H9 (cell line): Measurements from ENCODE around the gene DBI. TPM values are rescaled to one million over a fixed set of nuclear protein-coding genes. Genes with fewer than 3 reads are reported as not detected.

Source experiments
- DNase-seq: peaks from one replicate; pipeline ENCODE4 v3.0.0-alpha.2; 2017
- H2AFZ ChIP-seq: one replicate; pipeline ENCODE4 v1.6.1; 2013; ENCODE audit warnings: mild to moderate bottlenecking, low read length, control low read depth, moderate library complexity
- H2AK5ac ChIP-seq: 2 replicates; pipeline ENCODE4 v1.6.1; 2013; ENCODE audit warnings: low read length, control low read depth, mixed read lengths; ENCODE audit not compliant: insufficient read length
- H2BK120ac ChIP-seq: one replicate; pipeline ENCODE4 v1.6.1; 2013; ENCODE audit warnings: low read depth, mild to moderate bottlenecking, low read length, control low read depth, inconsistent platforms; ENCODE audit not compliant: poor library complexity, severe bottlenecking
- H2BK12ac ChIP-seq: 2 replicates; pipeline ENCODE4 v1.6.1; 2013; ENCODE audit warnings: low read length, control low read depth, mixed read lengths, low read depth; ENCODE audit not compliant: insufficient read length
- H2BK15ac ChIP-seq: 2 replicates; pipeline ENCODE4 v1.6.1; 2013; ENCODE audit warnings: low read depth, low read length, control low read depth
- H2BK20ac ChIP-seq: one replicate; pipeline ENCODE4 v1.6.1; 2013; ENCODE audit warnings: low read depth, mild to moderate bottlenecking, low read length, control low read depth, inconsistent platforms; ENCODE audit not compliant: poor library complexity, severe bottlenecking
- H2BK5ac ChIP-seq: 2 replicates; pipeline ENCODE4 v1.6.1; 2013; ENCODE audit warnings: low read length, control low read depth, mixed read lengths; ENCODE audit not compliant: insufficient read length
- H3K14ac ChIP-seq: 2 replicates; pipeline ENCODE4 v1.6.1; 2013; ENCODE audit warnings: low read length, control low read depth; ENCODE audit not compliant: insufficient read depth
- H3K18ac ChIP-seq: 2 replicates; pipeline ENCODE4 v1.6.1; 2013; ENCODE audit warnings: low read depth, mild to moderate bottlenecking, mixed read lengths, low read length, control low read depth; ENCODE audit not compliant: insufficient read length
- H3K23ac ChIP-seq: 2 replicates; pipeline ENCODE4 v1.6.1; 2013; ENCODE audit warnings: low read length, control low read depth, mixed read lengths, low read depth; ENCODE audit not compliant: insufficient read length
- H3K23me2 ChIP-seq: 2 replicates; pipeline ENCODE4 v1.6.1; 2013; ENCODE audit warnings: low read depth, mild to moderate bottlenecking, mixed read lengths, low read length, control low read depth; ENCODE audit not compliant: insufficient read length, poor library complexity, severe bottlenecking
- H3K27ac ChIP-seq: 2 replicates; pipeline ENCODE4 v1.5.1; 2013; ENCODE audit warnings: low read length, control low read depth, mixed read lengths, low read depth; ENCODE audit not compliant: insufficient read length
- H3K27me3 ChIP-seq: 2 replicates; pipeline ENCODE4 v1.6.1; 2013; ENCODE audit warnings: low read length, control low read depth, inconsistent platforms; ENCODE audit not compliant: insufficient read depth
- H3K4ac ChIP-seq: 2 replicates; pipeline ENCODE4 v1.6.1; 2013; ENCODE audit warnings: low read depth, mild to moderate bottlenecking, control low read depth, inconsistent platforms, low read length, moderate library complexity
- H3K4me1 ChIP-seq: 2 replicates; pipeline ENCODE4 v1.6.1; 2013; ENCODE audit warnings: low read length, control low read depth, inconsistent platforms; ENCODE audit not compliant: insufficient read depth
- H3K4me2 ChIP-seq: 2 replicates; pipeline ENCODE4 v1.6.1; 2013; ENCODE audit warnings: low read length, control low read depth, mixed read lengths; ENCODE audit not compliant: insufficient read length, insufficient read depth
- H3K56ac ChIP-seq: 2 replicates; pipeline ENCODE4 v1.6.1; 2013; ENCODE audit warnings: low read depth, mild to moderate bottlenecking, mixed read lengths, low read length, control low read depth; ENCODE audit not compliant: insufficient read length
- H3K79me1 ChIP-seq: 2 replicates; pipeline ENCODE4 v1.6.1; 2013; ENCODE audit warnings: low read depth, mild to moderate bottlenecking, moderate library complexity, low read length, control low read depth, inconsistent platforms; ENCODE audit not compliant: insufficient read depth, poor library complexity, severe bottlenecking
- H3K79me2 ChIP-seq: 2 replicates; pipeline ENCODE4 v1.6.1; 2013; ENCODE audit warnings: low read length, control low read depth, inconsistent platforms; ENCODE audit not compliant: insufficient read depth
- H3K9ac ChIP-seq: 2 replicates; pipeline ENCODE4 v1.6.1; 2013; ENCODE audit warnings: low read length, control low read depth, mixed read lengths; ENCODE audit not compliant: insufficient read length; ENCODE audit errors: extremely low read depth
- H3K9me3 ChIP-seq: one replicate; pipeline ENCODE4 v1.6.1; 2013; ENCODE audit warnings: low read depth, low read length, inconsistent platforms; ENCODE audit not compliant: control insufficient read depth
- H3T11ph ChIP-seq: one replicate; pipeline ENCODE4 v1.6.1; 2013; ENCODE audit warnings: mild to moderate bottlenecking, low read length, control low read depth, inconsistent platforms
- H4K20me1 ChIP-seq: one replicate; pipeline ENCODE4 v1.6.1; 2013; ENCODE audit not compliant: control insufficient read depth, insufficient read length, insufficient read depth
- H4K5ac ChIP-seq: 2 replicates; pipeline ENCODE4 v1.6.1; 2013; ENCODE audit warnings: low read depth, mild to moderate bottlenecking, mixed read lengths, low read length, control low read depth; ENCODE audit not compliant: insufficient read length
- H4K8ac ChIP-seq: replicated peaks from 2 replicates; pipeline ENCODE4 v1.6.1; 2013; ENCODE audit warnings: low read length, control low read depth, mixed read lengths, low read depth; ENCODE audit not compliant: insufficient read length
- H4K91ac ChIP-seq: 2 replicates; pipeline ENCODE4 v1.6.1; 2013; ENCODE audit warnings: low read depth, mild to moderate bottlenecking, moderate library complexity, mixed read lengths, low read length, control low read depth; ENCODE audit not compliant: insufficient read length
- H3K27ac Mint-ChIP-seq, 3 experiments: 2 replicates in 2 of 3; 3 replicates in 1 of 3; pipeline ENCODE4 v1.8.0; 2020 to 2021; ENCODE audit warnings: mixed read lengths in 3 of 3, mild to moderate bottlenecking in 1 of 3, moderate library complexity in 1 of 3
- H3K27me3 Mint-ChIP-seq: 2 replicates; pipeline ENCODE4 v1.8.0; 2021; ENCODE audit warnings: low read depth, mild to moderate bottlenecking, moderate library complexity, mixed read lengths
- H3K36me3 Mint-ChIP-seq, 3 experiments: 2 replicates in 2 of 3; 3 replicates in 1 of 3; pipeline ENCODE4 v1.8.0; 2020 to 2021; ENCODE audit warnings: low read depth in 3 of 3, mixed read lengths in 3 of 3; ENCODE audit not compliant: insufficient read depth in 1 of 3
- H3K4me1 Mint-ChIP-seq, 2 experiments: 2 replicates each; pipeline ENCODE4 v1.8.0; 2020; ENCODE audit warnings: mixed read lengths in 2 of 2
- H3K4me3 Mint-ChIP-seq, 2 experiments: 2 replicates in 1 of 2; 3 replicates in 1 of 2; pipeline ENCODE4 v1.8.0; 2020 to 2021; ENCODE audit warnings: mild to moderate bottlenecking in 2 of 2, mixed read lengths in 2 of 2, moderate library complexity in 1 of 2
- H3K9me3 Mint-ChIP-seq, 2 experiments: 2 replicates in 1 of 2; 3 replicates in 1 of 2; pipeline ENCODE4 v1.8.0; 2020; ENCODE audit warnings: mild to moderate bottlenecking in 2 of 2, mixed read lengths in 2 of 2, moderate library complexity in 1 of 2
- CTCF ChIP-seq: fragments of 200-600 bp; sonication (generic); conservative IDR thresholded peaks from 3 replicates; pipeline ENCODE4 v1.8.0; 2021; ENCODE audit warnings: antibody characterized with exemption, mild to moderate bottlenecking
- WGBS: extraction: QIAGEN DNeasy Blood & Tissue Kit; methylation state at CpG from one replicate; pipeline ENCODE4 v1.1.7; 2013; ENCODE audit warnings: missing lambda C conversion rate, low lambda C conversion rate, mixed read lengths; ENCODE audit not compliant: insufficient read length; ENCODE audit errors: extremely low coverage; 5-methylcytosine and 5-hydroxymethylcytosine counted together
- total RNA-seq: library from RNA; stranded (reverse); gene quantifications from 2 replicates; pipeline ENCODE4 v1.2.1, GENCODE V29; 2021

Gene DBI
- total RNA-seq, 1 experiment from 2014 or later = 127 TPM

GRCh38 chr2:119333833-119334232, 32.9 kb upstream of the DBI start:
- Mint-ChIP-seq H3K4me3 (no peak overlapping the region), H3K9me3 (no peaks in the 10 kb centered on the region), H3K27me3 (no peaks in the 10 kb centered on the region), H3K27ac (no peak overlapping the region), H3K4me1 (no peaks in the 10 kb centered on the region), H3K36me3 (no peaks in the 10 kb centered on the region)
- H3K14ac ChIP-seq = no peak overlapping the region
- H3K79me2 ChIP-seq = no peaks in the 10 kb centered on the region
- H4K5ac ChIP-seq = no peak overlapping the region
- H2AK5ac ChIP-seq = no peak overlapping the region
- H2BK12ac ChIP-seq = no peak overlapping the region
- no peaks in the 10 kb centered on the region for H3K27me3 ChIP-seq
- H2BK120ac ChIP-seq = no peak overlapping the region
- H3K4me2 ChIP-seq = no peak overlapping the region
- H4K20me1 ChIP-seq = no peaks in the 10 kb centered on the region
- H3K4ac ChIP-seq = no peak overlapping the region
- no peak overlapping the region for H3K27ac ChIP-seq
- no peaks in the 10 kb centered on the region for H3K79me1 ChIP-seq
- H2AFZ ChIP-seq = no peak overlapping the region
- H3K9ac ChIP-seq = no peak overlapping the region
- no peaks in the 10 kb centered on the region for H3K23me2 ChIP-seq
- no peak overlapping the region for H2BK20ac ChIP-seq
- TF ChIP-seq CTCF = no peak
- no peak for DNase-seq
- no peak overlapping the region for H2BK5ac ChIP-seq
- no peak overlapping the region for H3T11ph ChIP-seq
- H3K4me1 ChIP-seq = no peaks in the 10 kb centered on the region
- no peak overlapping the region for H3K23ac ChIP-seq
- H4K91ac ChIP-seq = no peak overlapping the region
- H3K9me3 ChIP-seq = no peaks in the 10 kb centered on the region
- no CpG with 5 or more reads among the region's 2 CpGs for WGBS
- no peak overlapping the region for H4K8ac ChIP-seq
- H2BK15ac ChIP-seq = no peak overlapping the region
- H3K56ac ChIP-seq = no peak overlapping the region
- H3K18ac ChIP-seq = no peak overlapping the region
